ENCODE data around the gene DPP4. TPM values are rescaled to one million over a fixed set of nuclear protein-coding genes. Genes with fewer than 3 reads are reported as not detected.

Gene DPP4
- total RNA-seq, 4 donors from 2014 or later: 1.6 to 6.7 (median 3.2) TPM

GRCh38 chr2:162092658-162093556 is 18.9 kb upstream of the DPP4 start:
- TF ChIP-seq POLR2AphosphoS5 (IDR thresholded peaks at IDR 0.05) (no peak), CTCF (IDR thresholded peaks at IDR 0.05) (no peak), EP300 (IDR thresholded peaks at IDR 0.05) (no peak), POLR2A (IDR thresholded peaks at IDR 0.05) (no peak)
- WGBS, 2 donors (ENCODE audit: low coverage in 1 of 2): 73% methylated on average over 3 to 5 of the region's 7 CpGs

GRCh38 chr2:162092008-162092390 is 18.0 kb upstream of the DPP4 start:
- no peak overlapping the region for H3K27ac ChIP-seq
- no peaks in the 10 kb centered on the region for H3K9me3 ChIP-seq
- 54 to 60% methylated on average over 2 to 5 of the region's 5 CpGs for WGBS, 2 donors (ENCODE audit: low coverage in 1 of 2)
- H3K4me1 ChIP-seq: no peaks in the 10 kb centered on the region
- TF ChIP-seq POLR2AphosphoS5 (IDR thresholded peaks at IDR 0.05) (no peak), EP300 (IDR thresholded peaks at IDR 0.05) (no peak), CTCF (IDR thresholded peaks at IDR 0.05) (no peak), POLR2A (IDR thresholded peaks at IDR 0.05) (no peak)
- ATAC-seq: no peak
- H3K27me3 ChIP-seq: no peaks in the 10 kb centered on the region
- H3K36me3 ChIP-seq: no peaks in the 10 kb centered on the region
- no peak overlapping the region for H3K4me3 ChIP-seq

More at GRCh38 chr2:162092658-162093556, 18.9 kb upstream of the DPP4 start:
- Histone ChIP-seq H3K4me1 (no peaks in the 10 kb centered on the region), H3K27ac (peak overlapping the region in 2 of 4 donors; percentile 16 to 31), H3K9me3 (no peaks in the 10 kb centered on the region), H3K27me3 (no peaks in the 10 kb centered on the region), H3K36me3 (no peaks in the 10 kb centered on the region), H3K4me3 (no peak overlapping the region)
- ATAC-seq: peak; percentile 88

GRCh38 chr2:162091325-162092007 is 17.5 kb upstream of the DPP4 start:
- TF ChIP-seq POLR2AphosphoS5 (IDR thresholded peaks at IDR 0.05): no peak
- TF ChIP-seq POLR2A (IDR thresholded peaks at IDR 0.05): no peak
- TF ChIP-seq CTCF (IDR thresholded peaks at IDR 0.05): no peak
- TF ChIP-seq EP300 (IDR thresholded peaks at IDR 0.05): no peak
- Histone ChIP-seq H3K27me3 (no peaks in the 10 kb centered on the region), H3K36me3 (no peaks in the 10 kb centered on the region), H3K27ac (no peak overlapping the region), H3K9me3 (no peaks in the 10 kb centered on the region), H3K4me3 (no peak overlapping the region), H3K4me1 (no peaks in the 10 kb centered on the region)
- ATAC-seq: no peak
- 87 to 90% methylated on average over 4 to 5 of the region's 7 CpGs for WGBS, 2 donors (ENCODE audit: low coverage in 1 of 2)

- Histone ChIP-seq H3K27ac (no peak overlapping the region), H3K4me1 (no peaks in the 10 kb centered on the region), H3K4me3 (no peak overlapping the region), H3K9me3 (no peaks in the 10 kb centered on the region), H3K36me3 (no peaks in the 10 kb centered on the region), H3K27me3 (no peaks in the 10 kb centered on the region)
- TF ChIP-seq POLR2AphosphoS5 (IDR thresholded peaks at IDR 0.05): no peak
- no peak for TF ChIP-seq EP300 (IDR thresholded peaks at IDR 0.05)
- no peak for TF ChIP-seq POLR2A (IDR thresholded peaks at IDR 0.05)
- no peak for TF ChIP-seq CTCF (IDR thresholded peaks at IDR 0.05)
- 27 to 64% methylated on average over 1 of the region's 1 CpG for WGBS, 2 donors (ENCODE audit: low coverage in 1 of 2)
- no peak for ATAC-seq
Measured at GRCh38 chr2:162090109-162090508, 16.1 kb upstream of the DPP4 start.
